HG03039 (cell line): ENCODE measurements around the gene AKAP8.
"Not testable (repeated sequence)": the region's sequence is repeated elsewhere in the genome, so short reads cannot be mapped to it uniquely, and the experiment has no call there.

Experiments used
- ATAC-seq: cut with Tn5 transposase; IDR thresholded peaks from one replicate; pipeline ENCODE4 v1.9.1; 2021; ENCODE audit warnings: mild to moderate bottlenecking, moderate library complexity; ENCODE audit not compliant: unreplicated experiment

The AKAP8 gene

DNA sequence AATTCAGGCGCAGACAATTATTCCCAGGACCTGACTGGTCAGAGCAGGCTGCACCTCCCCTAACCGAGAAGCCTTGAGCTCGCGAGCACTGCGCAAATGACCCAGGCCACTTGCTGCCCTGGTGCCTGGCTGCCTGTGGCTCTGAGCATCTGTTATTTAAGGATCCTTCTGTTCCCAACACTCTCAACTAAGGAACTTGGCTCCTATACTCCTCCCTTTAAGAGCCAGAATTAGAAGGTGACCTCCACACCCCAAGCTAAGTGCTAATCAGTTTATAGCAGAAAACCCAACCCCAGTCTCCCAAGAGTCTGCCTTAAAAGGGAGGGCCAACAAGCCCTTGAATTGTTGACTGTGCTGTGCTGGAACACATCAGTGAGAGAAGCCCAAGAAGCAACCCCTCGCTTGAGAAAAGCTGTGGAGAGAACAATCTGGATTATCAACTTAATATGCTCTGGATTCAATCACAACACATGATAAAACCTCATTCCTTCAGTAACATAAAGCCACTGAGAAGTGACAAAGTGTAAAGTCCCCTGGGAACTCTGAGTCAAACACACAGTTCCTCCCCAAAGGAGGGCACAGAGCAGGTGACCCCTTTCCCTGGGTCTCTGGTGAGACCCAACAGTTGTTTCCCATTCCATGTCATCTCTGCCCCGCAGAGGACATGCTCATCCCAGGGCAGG lies 24.7 kb upstream of the AKAP8 start:
- ATAC-seq, result no peak

DNA sequence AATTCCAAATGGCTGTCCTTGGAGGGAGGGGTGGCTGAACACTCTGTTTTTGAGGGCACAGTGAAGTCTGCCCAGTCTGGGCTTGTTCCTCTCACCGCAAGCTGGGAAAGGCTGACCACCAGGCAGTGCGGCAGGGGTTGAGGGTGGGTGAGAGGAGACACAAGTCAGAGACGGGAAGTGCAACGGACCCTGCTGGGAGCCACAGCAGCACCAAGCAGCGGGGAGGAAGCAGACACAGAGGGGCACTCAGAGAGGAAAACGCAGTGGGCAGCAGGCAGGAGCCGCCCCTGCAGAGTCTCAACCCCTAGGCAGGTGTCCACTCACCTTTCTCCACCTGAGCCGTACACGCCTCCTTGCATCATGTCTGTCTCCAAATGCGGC lies 23.6 kb upstream of the AKAP8 start:
- no peak for ATAC-seq

DNA sequence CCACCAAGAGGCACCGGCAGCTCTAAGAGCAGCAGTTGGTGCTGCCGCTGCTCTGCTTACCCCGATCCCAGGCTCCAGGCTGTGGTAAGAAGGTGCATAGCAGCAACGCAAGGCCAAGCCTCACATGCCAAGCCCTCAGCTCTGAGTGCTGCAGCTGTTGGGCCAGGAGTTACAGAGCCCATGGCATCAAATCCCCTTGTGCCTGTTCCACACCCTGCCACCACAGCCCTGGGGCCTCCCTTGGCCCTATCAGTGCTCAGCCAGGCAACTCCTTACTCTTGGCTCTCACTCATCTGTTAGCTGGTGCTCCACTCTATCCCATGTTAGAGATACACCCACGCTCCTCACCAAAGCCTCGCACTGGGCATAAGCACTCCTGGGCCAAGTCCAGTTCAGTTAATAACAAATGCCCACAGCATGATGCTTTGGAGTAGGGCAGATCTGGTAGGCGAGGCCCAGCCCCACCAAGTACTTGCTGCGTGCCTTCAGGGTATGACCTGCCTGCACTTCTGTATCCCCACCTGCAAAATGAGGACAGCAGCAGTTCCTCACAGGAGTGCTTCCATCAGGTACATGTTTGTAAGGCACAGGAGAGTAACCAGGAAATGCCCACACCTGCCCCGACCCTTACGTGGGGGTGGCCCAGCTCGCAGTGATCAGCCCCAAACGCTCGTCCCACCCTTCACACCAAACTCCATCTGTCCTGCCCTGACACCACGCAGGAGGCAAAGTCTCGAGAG lies 23.0 kb upstream of the AKAP8 start:
- ATAC-seq, result no peak

DNA sequence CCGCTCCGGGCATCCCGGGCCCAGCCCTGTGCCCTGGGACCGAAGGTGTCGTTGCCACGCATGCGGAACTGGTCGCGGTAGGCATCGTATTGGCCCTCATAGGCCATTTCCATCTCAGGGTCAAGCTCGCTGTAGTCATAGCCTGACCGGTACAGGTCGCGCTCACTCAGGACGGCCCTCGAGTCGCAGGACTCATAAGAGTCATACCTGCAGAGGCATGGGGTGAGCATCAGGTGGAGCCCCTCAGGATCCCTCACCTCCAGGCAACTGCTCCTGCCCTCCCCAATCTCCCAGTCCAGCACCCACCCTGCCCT lies 21.8 kb upstream of the AKAP8 start:
- no peak for ATAC-seq

DNA sequence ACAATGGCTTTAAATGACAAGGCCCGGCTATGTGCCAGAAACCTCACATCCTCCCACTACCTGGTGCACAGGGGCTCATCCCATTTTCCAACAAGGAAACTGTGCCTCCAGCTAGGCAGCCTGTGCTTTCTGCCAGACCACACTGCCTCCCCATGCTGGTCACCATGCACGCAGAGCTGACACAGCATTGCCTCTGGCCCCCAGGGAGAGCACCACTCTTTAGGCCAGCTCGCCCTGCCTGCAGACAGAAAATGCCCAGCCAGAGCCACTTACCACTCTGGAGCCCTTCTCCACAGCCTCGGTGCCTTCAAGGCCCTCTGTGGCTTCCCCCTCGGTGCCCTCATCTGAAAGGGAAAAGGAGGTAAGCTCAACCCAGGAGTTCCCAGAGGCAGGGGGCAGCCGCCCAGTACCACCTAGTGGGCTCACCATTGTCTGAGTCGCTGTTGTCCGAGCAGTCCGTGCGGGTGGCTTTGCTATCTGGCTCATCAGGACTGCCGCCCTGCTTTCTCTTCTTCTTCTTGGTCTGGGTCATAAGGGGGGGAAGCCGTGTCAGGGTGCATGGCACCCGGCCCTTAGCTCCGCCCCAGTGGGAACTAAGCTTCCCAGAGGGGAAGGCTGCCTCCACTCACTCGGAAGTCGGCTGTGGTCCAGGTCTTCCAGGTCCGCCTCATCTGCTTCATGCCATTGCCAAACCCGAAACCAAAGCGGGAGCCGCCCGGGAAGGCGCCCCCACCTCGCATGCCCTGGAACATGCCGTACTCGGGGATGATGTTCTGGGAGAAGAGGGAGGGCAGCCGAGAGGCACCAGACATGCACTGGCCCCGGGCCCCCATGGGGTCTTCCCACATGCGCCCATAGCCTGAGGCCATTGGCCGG lies 21.2 kb upstream of the AKAP8 start:
- ATAC-seq, result no peak

DNA sequence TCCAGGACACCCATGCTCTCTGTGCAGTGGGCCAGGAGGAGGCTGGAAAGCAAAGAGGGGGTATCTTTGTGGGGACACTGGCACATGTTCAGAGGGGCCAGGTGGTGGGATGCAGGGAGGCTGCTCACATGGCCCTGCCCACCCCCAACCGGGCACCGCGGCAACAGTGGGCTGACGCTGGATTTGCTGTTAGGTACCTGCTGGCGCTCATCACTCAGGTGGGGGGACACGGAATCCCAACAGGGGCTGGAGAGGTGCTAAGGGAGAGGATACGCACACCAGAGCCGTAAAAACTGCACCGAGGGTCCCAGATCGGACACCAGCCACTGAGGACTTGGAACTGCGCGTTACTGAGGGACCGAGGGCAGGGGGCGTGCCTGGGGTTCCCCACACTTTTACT lies 20.0 kb upstream of the AKAP8 start:
- no peak for ATAC-seq

DNA sequence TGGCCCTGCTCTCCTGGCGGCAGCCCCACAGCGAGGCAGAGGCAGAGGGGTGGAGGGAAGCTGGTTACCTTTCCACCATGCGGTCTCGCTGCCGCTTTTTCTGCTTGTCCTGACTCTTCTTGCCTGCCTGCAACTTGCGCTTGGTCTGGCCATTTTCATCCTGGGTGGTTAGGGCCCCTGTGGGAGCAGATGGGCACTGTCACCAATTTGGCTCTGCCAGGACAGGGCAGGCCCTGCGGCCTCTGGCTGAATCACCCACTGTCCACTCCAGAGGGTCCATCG lies 19.6 kb upstream of the AKAP8 start:
- no peak for ATAC-seq

DNA sequence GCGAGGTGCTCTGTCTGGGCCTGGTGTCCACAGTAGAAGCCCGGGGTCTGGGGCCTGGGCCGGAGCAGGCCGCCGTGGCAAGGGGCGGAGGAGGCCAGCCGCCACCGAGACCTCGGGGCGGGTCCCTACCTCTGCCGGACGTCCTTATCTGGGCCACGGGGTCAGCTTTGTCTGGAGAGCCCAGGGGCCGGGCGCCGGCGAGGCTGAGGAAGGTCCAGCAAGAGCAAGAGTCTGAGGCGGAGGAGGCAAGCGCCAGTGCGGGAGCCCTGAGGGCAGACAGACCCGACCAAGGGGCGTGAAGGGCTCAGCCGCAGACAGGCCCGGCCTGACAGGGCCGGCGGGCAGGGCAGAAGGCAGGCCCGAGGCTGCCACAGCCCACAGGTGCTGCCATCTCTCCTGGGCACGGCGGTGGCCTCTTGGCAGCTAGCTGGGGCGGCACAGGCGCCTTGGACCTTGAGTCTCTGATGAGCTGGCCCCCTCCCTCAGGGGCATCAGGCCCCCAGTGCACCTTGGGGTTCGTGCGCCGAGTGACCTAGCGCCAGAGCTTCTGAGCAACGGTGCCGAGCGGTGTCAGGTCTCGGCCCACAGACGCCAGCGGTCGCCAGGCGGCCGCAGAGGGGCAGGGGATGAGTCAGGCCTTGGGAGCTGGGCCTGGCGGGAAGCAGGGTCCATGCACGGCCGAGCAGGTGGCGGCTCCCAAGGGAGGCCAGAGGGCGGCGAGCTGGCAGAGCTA lies 19.1 kb upstream of the AKAP8 start:
- no peak for ATAC-seq

DNA sequence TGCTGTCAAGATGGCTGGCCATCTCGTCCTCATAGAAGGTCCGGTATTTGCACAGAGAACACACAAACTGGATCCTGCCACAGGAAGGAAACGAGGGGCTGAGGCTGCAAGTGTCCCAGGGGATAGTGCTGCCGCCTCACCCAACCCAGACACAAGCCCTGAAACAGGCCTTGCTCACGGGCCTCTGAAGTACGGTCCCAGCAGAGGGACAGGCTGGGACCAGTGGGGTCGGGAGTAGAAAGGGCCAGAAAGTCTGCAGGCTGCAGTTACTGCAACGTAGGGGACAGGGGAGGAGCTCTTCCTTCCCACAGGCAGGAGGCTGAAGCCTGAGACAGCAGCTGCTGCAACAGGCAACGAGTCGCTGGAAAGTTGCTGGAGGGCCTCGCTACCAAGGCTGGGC lies 18.2 kb upstream of the AKAP8 start:
- ATAC-seq, result no peak

DNA sequence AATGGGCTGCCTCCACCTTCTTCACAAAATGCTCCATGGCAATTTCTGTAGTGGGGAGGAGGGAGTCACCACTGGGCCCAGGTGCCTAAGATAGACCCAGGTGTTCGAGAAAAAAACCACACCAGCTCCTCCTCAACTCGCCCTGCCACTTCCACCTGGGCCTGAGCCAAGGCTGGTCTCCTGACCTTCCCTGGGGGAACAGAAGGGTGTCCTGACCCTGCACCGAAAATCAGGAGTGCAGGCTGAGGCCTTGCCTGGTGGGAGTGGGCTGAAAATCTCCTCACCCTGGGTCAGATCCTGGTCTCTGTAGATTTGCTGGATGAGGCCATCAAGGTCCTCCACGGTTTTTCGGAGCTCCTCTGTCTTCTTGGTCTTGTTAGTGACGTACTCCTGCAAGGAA lies 17.6 kb upstream of the AKAP8 start:
- no peak for ATAC-seq

DNA sequence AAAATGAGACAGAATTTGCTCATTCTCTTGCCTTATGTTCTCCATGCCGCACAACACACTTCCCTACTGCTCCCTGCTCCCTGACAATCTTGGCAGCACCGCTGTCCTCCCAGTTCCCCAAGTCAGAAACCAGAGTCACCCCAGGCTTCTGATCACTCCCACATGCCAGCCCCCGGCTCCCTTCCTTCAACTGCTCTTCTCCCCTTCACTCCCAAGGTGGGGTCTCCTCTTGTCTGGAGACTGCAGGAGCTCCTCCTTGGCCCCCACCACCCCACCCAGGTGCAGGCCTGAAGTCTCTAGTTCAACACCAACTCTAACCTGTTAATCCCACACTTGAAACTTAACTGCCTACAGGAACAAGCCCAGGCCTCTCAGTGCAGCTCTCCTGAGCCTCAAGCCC lies 16.8 kb upstream of the AKAP8 start:
- ATAC-seq, result no peak

DNA sequence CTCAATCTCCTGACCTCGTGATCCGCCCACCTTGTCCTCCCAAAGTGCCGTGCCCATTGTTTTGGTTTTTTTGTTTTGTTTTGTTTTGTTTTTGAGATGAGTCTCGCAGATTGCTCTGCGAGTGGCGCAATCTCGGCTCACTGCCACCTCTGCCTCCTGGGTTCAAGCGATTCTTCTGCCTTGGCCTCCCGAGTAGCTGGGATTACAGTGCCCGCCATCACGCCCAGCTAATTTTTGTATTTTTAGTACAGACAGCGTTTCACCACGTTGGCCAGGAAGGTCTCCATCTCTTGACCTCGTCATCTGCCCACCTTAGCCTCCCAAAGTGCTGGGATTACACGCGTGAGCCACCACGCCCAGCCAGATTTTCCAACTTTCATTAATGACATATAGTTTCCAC lies 15.7 kb upstream of the AKAP8 start:
- ATAC-seq, result not testable (repeated sequence)

DNA sequence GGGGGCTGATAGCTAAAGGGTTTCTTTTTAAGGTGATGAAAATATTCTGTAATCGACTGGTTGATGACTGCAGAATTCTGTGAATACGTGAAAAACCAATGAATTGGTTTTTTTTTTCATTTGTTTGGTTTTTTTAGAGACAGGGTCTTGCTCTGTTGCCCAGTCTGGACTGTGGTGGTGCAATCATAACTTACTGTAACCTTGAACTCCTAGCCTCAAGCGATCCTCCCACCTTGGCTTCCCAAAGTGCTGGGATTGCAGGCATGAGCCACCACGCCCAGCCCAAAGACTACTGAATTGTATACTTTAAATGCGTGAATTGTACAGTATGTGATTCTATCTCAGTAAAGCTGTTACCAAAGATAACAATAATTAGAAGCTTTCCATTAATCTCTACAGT lies 14.8 kb upstream of the AKAP8 start:
- no peak for ATAC-seq

DNA sequence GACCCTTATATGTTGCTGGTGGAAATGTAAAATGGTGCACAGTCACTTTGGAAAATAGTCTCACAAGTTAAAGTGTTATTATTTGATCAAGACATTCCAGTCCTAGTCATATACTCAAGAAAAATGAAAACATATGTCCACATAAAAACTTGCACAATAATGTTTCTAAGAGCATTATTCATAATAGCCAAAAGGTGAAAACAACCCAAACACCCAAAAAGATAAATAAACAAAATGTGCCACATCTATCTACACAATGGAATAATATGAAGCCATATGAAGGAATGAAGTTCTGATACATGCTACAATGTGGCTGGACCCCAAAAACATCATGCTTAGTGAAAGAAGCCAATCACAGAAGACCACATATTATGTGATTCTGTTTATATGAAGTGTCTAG lies 14.4 kb upstream of the AKAP8 start:
- ATAC-seq, result no peak

DNA sequence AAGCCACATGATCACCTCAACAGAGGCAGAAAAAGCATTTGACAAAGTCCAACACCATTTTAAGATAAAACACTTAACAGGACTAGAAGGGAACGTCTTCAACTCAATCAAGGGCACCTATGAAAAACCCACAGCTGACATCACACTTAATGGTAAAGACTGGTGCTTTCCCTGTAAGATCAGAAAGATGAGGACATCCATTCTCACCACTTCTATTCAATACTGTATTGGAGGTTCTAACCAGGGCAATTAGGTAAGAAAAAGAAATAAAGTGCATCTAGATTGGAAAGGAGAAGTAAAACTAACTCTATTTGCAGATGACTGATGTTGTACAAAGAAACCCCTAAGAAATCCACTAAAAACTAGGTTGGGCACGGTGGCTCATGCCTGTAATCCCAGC lies 11.2 kb upstream of the AKAP8 start:
- ATAC-seq, result no peak

DNA sequence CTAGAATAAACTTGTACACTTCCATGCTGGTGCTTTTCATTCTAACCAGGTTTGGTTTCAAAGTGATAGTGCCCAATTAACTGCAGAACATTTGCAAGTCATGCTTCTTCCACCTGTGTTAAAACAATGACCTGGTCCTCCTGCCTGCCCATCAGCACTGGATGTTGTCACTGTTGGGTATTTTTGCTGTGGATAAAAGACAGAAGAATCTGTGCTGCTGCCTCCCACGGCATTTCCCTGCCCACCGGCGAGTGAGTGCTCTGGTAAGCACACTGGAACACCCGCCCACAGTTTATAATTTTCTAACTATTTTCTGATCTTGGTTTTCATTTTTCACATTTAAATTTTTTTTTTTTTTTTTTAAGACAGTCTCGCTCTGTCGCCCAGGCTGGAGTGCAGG lies 2.3 kb upstream of the AKAP8 start:
- ATAC-seq, result no peak

DNA sequence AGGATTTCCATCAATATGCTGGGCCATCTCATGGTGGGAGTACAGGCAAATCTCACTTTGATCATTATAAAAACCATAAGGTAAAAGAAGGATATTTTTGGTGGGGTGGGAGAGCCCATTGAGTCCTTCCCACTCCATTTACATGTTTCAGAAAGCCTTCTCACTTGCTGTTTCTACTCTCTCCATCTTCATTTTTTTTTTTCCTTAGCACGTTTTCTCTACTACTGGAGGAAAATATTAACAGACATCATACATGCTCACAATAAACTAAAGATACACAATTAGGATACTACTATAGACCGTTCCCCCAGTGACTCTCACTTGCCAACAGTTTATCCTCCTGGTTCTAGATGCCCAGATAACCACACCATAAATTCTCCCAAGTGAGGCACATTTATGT lies 1.8 kb upstream of the AKAP8 start:
- ATAC-seq, result no peak

DNA sequence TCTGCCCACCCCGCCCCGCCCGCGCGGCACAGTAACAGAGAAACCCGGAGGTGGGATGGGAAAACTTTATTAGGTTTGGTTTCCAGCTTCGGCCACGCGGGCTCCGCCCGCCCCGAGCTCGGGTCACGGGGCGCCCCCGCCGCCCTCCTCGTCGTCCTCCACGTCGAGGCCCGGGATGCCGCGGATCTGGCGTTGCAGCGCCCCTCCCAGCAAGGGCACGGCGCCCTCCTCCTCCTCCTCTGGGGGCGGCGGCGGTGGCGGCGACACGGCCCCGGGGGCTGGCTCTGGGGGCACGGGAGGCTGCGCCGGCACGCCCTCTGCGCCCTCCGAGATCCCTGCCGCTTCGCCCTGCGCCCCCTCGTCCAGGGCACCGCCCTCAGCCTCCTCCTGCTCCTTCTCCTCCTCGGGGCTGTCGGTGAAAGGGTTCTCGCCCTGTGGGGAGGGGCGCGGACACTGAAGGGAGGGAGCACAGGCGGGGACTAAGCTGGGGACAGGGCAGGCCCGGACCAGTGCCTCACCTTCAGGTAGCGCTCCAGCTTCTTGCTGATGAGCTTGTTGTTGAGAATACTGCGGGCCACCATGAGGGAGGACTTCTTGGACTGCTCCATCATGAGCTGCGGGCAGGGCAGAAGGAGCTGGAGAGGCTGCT lies 536 bp upstream of the AKAP8 start:
- peak; percentile 38 for ATAC-seq

DNA sequence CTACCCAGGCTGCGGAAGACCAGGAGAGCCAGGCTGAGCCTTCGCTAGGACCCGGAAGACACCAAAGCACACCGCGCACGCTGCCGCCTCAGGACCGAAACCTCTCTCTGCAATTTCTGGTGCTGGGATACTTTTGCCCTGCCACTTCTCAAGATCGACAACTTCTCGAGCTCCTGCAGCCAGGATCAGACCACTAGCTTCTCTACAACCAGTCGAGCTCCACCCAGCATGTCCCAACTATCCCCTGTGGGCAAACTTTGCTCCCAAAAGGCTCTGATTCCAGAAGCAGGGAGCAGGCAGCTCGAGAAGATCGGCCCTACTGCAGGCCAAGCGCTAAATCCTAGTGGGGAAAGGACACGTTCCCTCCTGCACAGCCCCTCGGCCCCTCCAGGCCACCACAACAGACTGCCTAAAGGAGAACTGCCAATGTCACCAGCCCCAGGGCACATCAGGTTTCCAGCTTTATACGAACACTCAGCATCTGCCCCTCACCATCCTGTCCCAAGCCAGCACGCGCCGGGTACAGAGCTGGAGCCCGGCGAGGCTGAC lies 979 bp downstream of the AKAP8 start:
- ATAC-seq, result no peak

DNA sequence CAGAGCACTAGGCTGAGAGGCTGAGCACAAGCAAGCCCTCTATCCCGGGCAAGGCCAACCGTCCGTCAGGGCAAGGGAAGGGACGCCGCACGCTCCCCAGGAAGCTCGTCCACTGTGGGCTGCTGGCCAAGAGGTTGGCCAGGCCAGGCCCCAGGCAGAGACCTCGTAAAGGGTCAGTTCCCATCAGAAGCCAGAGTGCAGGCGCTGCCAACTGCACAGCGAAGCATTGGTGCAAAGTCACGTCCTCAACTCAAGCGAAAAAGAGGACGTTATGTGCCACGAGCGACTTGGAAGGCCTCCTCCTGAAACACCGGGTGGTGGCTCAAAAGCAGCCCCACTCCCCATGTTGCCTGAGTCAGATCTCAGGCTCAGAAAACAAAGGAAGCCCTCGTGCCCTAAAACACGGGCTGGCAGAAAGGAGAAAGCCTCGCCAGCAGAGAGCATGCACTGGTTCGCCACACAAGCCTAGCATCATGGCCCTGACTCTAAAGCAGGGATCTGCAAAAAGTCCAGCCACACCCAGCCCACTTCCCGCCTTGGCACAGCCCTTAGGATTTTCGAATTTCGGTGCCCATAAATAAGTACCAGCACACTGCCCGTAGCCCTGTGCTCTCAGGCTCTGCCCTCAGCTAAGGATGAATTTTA lies 4.7 kb downstream of the AKAP8 start:
- ATAC-seq, result no peak
